ENCODE data around the gene ARHGAP15. TPM values are rescaled to one million over a fixed set of nuclear protein-coding genes. Genes with fewer than 3 reads are reported as not detected.

ARHGAP15 gene
- polyA plus RNA-seq, 2 of the 4 experiments (the other 2 are of a cell fraction), result 0.34 TPM; not detected in 1

- WGBS (ENCODE audit: missing lambda C conversion rate), result 48% methylated on average over 4 of the region's 4 CpGs
- no peaks in the 10 kb centered on the region for H3K9me3 ChIP-seq
- no peak for TF ChIP-seq ZC3H11A (IDR thresholded peaks at IDR 0.05)
- no peak for TF ChIP-seq SMC3 (IDR thresholded peaks at IDR 0.05)
- no peak for TF ChIP-seq MAZ (IDR thresholded peaks at IDR 0.05; ENCODE audit: borderline replicate concordance, low read depth, low read length)
- no peak for TF ChIP-seq JUN (IDR thresholded peaks at IDR 0.05)
- TF ChIP-seq POLR2A (IDR thresholded peaks at IDR 0.05; ENCODE audit: low read length), result no peak
- no peak for TF ChIP-seq CHD4 (IDR thresholded peaks at IDR 0.05; ENCODE audit: borderline replicate concordance)
- TF ChIP-seq HMGXB4 (CRISPR knock-in tag; IDR thresholded peaks at IDR 0.05; ENCODE audit: borderline replicate concordance), result no peak
- TF ChIP-seq EHMT2 (IDR thresholded peaks at IDR 0.05; ENCODE audit: low read depth), result no peak
- TF ChIP-seq MAFK (IDR thresholded peaks at IDR 0.05; ENCODE audit: partially characterized antibody), result no peak
- no peak for TF ChIP-seq KDM1A (IDR thresholded peaks at IDR 0.05; ENCODE audit: low read depth)
- TF ChIP-seq NR3C1 (IDR thresholded peaks at IDR 0.05), result no peak
- no peak for TF ChIP-seq EP300 (IDR thresholded peaks at IDR 0.05)
- no peak for TF ChIP-seq CHD2 (IDR thresholded peaks at IDR 0.05; ENCODE audit: low read length, partially characterized antibody)
- TF ChIP-seq EHF (CRISPR knock-in tag; IDR thresholded peaks at IDR 0.05), result no peak
- no peak for TF ChIP-seq RFX5 (IDR thresholded peaks at IDR 0.05)
- no peak for TF ChIP-seq TFCP2L1 (CRISPR knock-in tag; IDR thresholded peaks at IDR 0.05)
- no peak for TF ChIP-seq HOXB5 (CRISPR knock-in tag; IDR thresholded peaks at IDR 0.05)
- no peak for TF ChIP-seq ZFP36 (IDR thresholded peaks at IDR 0.05; ENCODE audit: borderline replicate concordance, partially characterized antibody)
- TF ChIP-seq HDAC2 (IDR thresholded peaks at IDR 0.05), result no peak
- no peak for TF ChIP-seq TP53 (CRISPR knock-in tag; IDR thresholded peaks at IDR 0.05)
- no peak overlapping the region for H3K4me3 ChIP-seq
- ChIA-PET POLR2A (no interaction called here), CTCF (no interaction called here)
- H3K4me1 ChIP-seq, result no peaks in the 10 kb centered on the region
- DNase-seq (ENCODE audit: low read depth in 1 of 2, low spot score in 1 of 2) (no peak), FAIRE-seq (no peak), ATAC-seq (no peak)
- no peak overlapping the region for H3K27ac ChIP-seq
- no peak overlapping the region for H3K4me2 ChIP-seq
Measured at GRCh38 chr2:143792602-143793001, 663.4 kb downstream of the ARHGAP15 start.

- ATAC-seq (no peak), FAIRE-seq (no peak), DNase-seq (ENCODE audit: low read depth in 1 of 2, low spot score in 1 of 2) (no peak)
- ChIA-PET POLR2A (no interaction called here), CTCF (no interaction called here)
- Histone ChIP-seq H3K27ac (no peak overlapping the region), H3K9me3 (no peaks in the 10 kb centered on the region), H3K4me2 (no peak overlapping the region), H3K4me3 (no peak overlapping the region), H3K4me1 (no peaks in the 10 kb centered on the region)
- no peak for TF ChIP-seq ESRRA (IDR thresholded peaks at IDR 0.05; ENCODE audit: borderline replicate concordance, low read length)
- no peak for TF ChIP-seq NFE2L2 (conservative IDR thresholded peaks at IDR 0.05; ENCODE audit: low read length)
- no peak for TF ChIP-seq CHD2 (IDR thresholded peaks at IDR 0.05; ENCODE audit: low read length, partially characterized antibody)
- no peak for TF ChIP-seq KDM1A (IDR thresholded peaks at IDR 0.05; ENCODE audit: low read depth)
- TF ChIP-seq HDAC2 (IDR thresholded peaks at IDR 0.05), result no peak
- TF ChIP-seq EHMT2 (IDR thresholded peaks at IDR 0.05; ENCODE audit: low read depth), result no peak
- no peak for TF ChIP-seq HEYL (CRISPR knock-in tag; IDR thresholded peaks at IDR 0.05)
- no peak for TF ChIP-seq RNF2 (IDR thresholded peaks at IDR 0.05; ENCODE audit: borderline replicate concordance, low read depth)
- WGBS (ENCODE audit: missing lambda C conversion rate), result 60% methylated on average over 3 of the region's 3 CpGs
Measured at GRCh38 chr2:143793381-143793780, 664.2 kb downstream of the ARHGAP15 start.

- 10% methylated on average over 1 of the region's 1 CpG for WGBS (ENCODE audit: missing lambda C conversion rate)
- DNase-seq (ENCODE audit: low read depth in 1 of 2, low spot score in 1 of 2) (no peak), ATAC-seq (no peak), FAIRE-seq (no peak)
- H3K4me3 ChIP-seq, result no peak overlapping the region
- ChIA-PET CTCF (interaction anchor here (1.4 kb wide), 1 partner anchor 8 kb away, joined by 3 read pairs; no protein-coding TSS in a partner anchor), POLR2A (no interaction called here)
- no peaks in the 10 kb centered on the region for H3K9me3 ChIP-seq
- no peak overlapping the region for H3K27ac ChIP-seq
- H3K4me1 ChIP-seq, result no peaks in the 10 kb centered on the region
- no peak overlapping the region for H3K4me2 ChIP-seq
- TF ChIP-seq HOXB13 (CRISPR knock-in tag; IDR thresholded peaks at IDR 0.05; ENCODE audit: low read depth) (no peak), CBX2 (IDR thresholded peaks at IDR 0.05; ENCODE audit: borderline replicate concordance, low read depth) (no peak), CBX8 (IDR thresholded peaks at IDR 0.05) (no peak), ZSCAN20 (CRISPR knock-in tag; IDR thresholded peaks at IDR 0.05) (no peak), RARB (CRISPR knock-in tag; IDR thresholded peaks at IDR 0.05) (no peak), TFCP2L1 (CRISPR knock-in tag; IDR thresholded peaks at IDR 0.05) (no peak), RCOR1 (IDR thresholded peaks at IDR 0.05; ENCODE audit: low read depth, low read length) (no peak), RAD21 (conservative IDR thresholded peaks at IDR 0.05 in 1 of 2, IDR thresholded peaks at IDR 0.05 in 1 of 2) (no peak), MAZ (IDR thresholded peaks at IDR 0.05; ENCODE audit: borderline replicate concordance, low read depth, low read length) (no peak), NR3C1 (IDR thresholded peaks at IDR 0.05) (no peak), PBX3 (IDR thresholded peaks at IDR 0.05) (no peak), HES2 (IDR thresholded peaks at IDR 0.05) (no peak), CEBPB (IDR thresholded peaks at IDR 0.05) (no peak), KDM5A (IDR thresholded peaks at IDR 0.05) (no peak), NPAS2 (CRISPR knock-in tag; IDR thresholded peaks at IDR 0.05; ENCODE audit: borderline replicate concordance) (no peak), HOXB5 (CRISPR knock-in tag; IDR thresholded peaks at IDR 0.05) (no peak)
Measured at GRCh38 chr2:143796051-143796450, 666.8 kb downstream of the ARHGAP15 start.

Measured in A549 (cell line).